ENCODE results near the gene SYTL1. TPM values are rescaled to one million over a fixed set of nuclear protein-coding genes. Genes with fewer than 3 reads are reported as not detected.
A peak's percentile ranks its signal among the peaks of the same experiment; 100 is the strongest.

Gene SYTL1
- total and polyA plus RNA-seq, 9 of the 15 experiments (the other 6 are each of a cell fraction or from before 2014, with no cell fraction given) = 0.04 to 9.3 (median 1.7) TPM

GRCh38 chr1:27366411-27367159 is 24.8 kb downstream of the SYTL1 start, which contains the start of gene MAP3K6 (continued):
- TF ChIP-seq, protein P1, sequence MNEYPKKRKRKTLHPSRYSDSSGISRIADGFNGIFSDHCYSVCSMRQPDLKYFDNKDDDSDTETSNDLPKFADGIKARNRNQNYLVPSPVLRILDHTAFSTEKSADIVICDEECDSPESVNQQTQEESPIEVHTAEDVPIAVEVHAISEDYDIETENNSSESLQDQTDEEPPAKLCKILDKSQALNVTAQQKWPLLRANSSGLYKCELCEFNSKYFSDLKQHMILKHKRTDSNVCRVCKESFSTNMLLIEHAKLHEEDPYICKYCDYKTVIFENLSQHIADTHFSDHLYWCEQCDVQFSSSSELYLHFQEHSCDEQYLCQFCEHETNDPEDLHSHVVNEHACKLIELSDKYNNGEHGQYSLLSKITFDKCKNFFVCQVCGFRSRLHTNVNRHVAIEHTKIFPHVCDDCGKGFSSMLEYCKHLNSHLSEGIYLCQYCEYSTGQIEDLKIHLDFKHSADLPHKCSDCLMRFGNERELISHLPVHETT (CRISPR knock-in tag; conservative IDR thresholded peaks at IDR 0.05 in 1 of 2, IDR thresholded peaks at IDR 0.05 in 1 of 2) = 0 out of 4 replicates have a peak, but pooled peaks of 1 of the 2 experiments have one; percentile 31
- no peak for TF ChIP-seq ILK (tag; IDR thresholded peaks at IDR 0.05; ENCODE audit: borderline replicate concordance, low read depth)
- TF ChIP-seq, protein P2, sequence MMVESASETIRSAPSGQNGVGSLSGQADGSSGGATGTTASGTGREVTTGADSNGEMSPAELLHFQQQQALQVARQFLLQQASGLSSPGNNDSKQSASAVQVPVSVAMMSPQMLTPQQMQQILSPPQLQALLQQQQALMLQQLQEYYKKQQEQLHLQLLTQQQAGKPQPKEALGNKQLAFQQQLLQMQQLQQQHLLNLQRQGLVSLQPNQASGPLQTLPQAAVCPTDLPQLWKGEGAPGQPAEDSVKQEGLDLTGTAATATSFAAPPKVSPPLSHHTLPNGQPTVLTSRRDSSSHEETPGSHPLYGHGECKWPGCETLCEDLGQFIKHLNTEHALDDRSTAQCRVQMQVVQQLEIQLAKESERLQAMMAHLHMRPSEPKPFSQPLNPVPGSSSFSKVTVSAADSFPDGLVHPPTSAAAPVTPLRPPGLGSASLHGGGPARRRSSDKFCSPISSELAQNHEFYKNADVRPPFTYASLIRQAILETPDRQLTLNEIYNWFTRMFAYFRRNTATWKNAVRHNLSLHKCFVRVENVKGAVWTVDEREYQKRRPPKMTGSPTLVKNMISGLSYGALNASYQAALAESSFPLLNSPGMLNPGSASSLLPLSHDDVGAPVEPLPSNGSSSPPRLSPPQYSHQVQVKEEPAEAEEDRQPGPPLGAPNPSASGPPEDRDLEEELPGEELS (CRISPR knock-in tag; IDR thresholded peaks at IDR 0.05; ENCODE audit: borderline replicate concordance) = no peak
- TF ChIP-seq NR1H2 (CRISPR knock-in tag; IDR thresholded peaks at IDR 0.05) = 0 out of 2 replicates have a peak, but pooled peaks have one; percentile 30
- TF ChIP-seq, protein P3, sequence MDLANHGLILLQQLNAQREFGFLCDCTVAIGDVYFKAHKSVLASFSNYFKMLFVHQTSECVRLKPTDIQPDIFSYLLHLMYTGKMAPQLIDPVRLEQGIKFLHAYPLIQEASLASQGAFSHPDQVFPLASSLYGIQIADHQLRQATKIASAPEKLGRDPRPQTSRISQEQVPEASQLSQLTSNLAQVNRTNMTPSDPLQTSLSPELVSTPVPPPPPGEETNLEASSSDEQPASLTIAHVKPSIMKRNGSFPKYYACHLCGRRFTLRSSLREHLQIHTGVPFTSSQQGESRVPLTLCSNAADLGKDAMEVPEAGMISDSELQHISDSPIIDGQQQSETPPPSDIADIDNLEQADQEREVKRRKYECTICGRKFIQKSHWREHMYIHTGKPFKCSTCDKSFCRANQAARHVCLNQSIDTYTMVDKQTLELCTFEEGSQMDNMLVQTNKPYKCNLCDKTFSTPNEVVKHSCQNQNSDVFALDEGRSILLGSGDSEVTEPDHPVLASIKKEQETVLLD (IDR thresholded peaks at IDR 0.05) = no peak
- TF ChIP-seq MCM5 (IDR thresholded peaks at IDR 0.05; ENCODE audit: low read depth) = no peak
- no peak for TF ChIP-seq RBM17 (IDR thresholded peaks at IDR 0.05; ENCODE audit: borderline replicate concordance, low read depth, low read length)
- TF ChIP-seq CUX1 (CRISPR knock-in tag; IDR thresholded peaks at IDR 0.05) = no peak
- TF ChIP-seq RBM14 (IDR thresholded peaks at IDR 0.05; ENCODE audit: borderline replicate concordance, insufficient read depth, low read depth, low read length) = no peak
- TF ChIP-seq ZNF589 (CRISPR knock-in tag; IDR thresholded peaks at IDR 0.05; ENCODE audit: low read depth) = no peak
- TF ChIP-seq HNRNPL (IDR thresholded peaks at IDR 0.05; ENCODE audit: low read depth, low read length) = peak; percentile 19; the same call in 1 of the 2 replicates
- TF ChIP-seq, protein P4, sequence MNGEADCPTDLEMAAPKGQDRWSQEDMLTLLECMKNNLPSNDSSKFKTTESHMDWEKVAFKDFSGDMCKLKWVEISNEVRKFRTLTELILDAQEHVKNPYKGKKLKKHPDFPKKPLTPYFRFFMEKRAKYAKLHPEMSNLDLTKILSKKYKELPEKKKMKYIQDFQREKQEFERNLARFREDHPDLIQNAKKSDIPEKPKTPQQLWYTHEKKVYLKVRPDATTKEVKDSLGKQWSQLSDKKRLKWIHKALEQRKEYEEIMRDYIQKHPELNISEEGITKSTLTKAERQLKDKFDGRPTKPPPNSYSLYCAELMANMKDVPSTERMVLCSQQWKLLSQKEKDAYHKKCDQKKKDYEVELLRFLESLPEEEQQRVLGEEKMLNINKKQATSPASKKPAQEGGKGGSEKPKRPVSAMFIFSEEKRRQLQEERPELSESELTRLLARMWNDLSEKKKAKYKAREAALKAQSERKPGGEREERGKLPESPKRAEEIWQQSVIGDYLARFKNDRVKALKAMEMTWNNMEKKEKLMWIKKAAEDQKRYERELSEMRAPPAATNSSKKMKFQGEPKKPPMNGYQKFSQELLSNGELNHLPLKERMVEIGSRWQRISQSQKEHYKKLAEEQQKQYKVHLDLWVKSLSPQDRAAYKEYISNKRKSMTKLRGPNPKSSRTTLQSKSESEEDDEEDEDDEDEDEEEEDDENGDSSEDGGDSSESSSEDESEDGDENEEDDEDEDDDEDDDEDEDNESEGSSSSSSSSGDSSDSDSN (IDR thresholded peaks at IDR 0.05; ENCODE audit: borderline replicate concordance in 1 of 2, low read depth in 2 of 2, low read length in 2 of 2) = peak; percentile 84 to 85

All from K562 (cell line).